ENCODE results near the gene VDAC1. TPM values are rescaled to one million over a fixed set of nuclear protein-coding genes. Genes with fewer than 3 reads are reported as not detected.
A peak's percentile ranks its signal among the peaks of the same experiment; 100 is the strongest.

The VDAC1 gene
- total RNA-seq, 1 donor from 2014 or later, result 489 TPM

GRCh38 chr5:134027288-134027615, 22.5 kb upstream of the VDAC1 start:
- TF ChIP-seq, protein P1, sequence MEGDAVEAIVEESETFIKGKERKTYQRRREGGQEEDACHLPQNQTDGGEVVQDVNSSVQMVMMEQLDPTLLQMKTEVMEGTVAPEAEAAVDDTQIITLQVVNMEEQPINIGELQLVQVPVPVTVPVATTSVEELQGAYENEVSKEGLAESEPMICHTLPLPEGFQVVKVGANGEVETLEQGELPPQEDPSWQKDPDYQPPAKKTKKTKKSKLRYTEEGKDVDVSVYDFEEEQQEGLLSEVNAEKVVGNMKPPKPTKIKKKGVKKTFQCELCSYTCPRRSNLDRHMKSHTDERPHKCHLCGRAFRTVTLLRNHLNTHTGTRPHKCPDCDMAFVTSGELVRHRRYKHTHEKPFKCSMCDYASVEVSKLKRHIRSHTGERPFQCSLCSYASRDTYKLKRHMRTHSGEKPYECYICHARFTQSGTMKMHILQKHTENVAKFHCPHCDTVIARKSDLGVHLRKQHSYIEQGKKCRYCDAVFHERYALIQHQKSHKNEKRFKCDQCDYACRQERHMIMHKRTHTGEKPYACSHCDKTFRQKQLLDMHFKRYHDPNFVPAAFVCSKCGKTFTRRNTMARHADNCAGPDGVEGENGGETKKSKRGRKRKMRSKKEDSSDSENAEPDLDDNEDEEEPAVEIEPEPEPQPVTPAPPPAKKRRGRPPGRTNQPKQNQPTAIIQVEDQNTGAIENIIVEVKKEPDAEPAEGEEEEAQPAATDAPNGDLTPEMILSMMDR (IDR thresholded peaks at IDR 0.05; ENCODE audit: insufficient read depth, low read length, severe bottlenecking), result no peak
- DNase-seq (ENCODE audit: low read depth) (no peak), FAIRE-seq (no peak)
- no peaks in the 10 kb centered on the region for H3K36me3 ChIP-seq (ENCODE audit: control insufficient read depth, insufficient read depth, low read length)
- H3K27me3 ChIP-seq (ENCODE audit: control insufficient read depth, insufficient read depth, low read length), result no peaks in the 10 kb centered on the region
- H3K4me3 ChIP-seq (ENCODE audit: low read depth, low read length), result no peak overlapping the region

DNA sequence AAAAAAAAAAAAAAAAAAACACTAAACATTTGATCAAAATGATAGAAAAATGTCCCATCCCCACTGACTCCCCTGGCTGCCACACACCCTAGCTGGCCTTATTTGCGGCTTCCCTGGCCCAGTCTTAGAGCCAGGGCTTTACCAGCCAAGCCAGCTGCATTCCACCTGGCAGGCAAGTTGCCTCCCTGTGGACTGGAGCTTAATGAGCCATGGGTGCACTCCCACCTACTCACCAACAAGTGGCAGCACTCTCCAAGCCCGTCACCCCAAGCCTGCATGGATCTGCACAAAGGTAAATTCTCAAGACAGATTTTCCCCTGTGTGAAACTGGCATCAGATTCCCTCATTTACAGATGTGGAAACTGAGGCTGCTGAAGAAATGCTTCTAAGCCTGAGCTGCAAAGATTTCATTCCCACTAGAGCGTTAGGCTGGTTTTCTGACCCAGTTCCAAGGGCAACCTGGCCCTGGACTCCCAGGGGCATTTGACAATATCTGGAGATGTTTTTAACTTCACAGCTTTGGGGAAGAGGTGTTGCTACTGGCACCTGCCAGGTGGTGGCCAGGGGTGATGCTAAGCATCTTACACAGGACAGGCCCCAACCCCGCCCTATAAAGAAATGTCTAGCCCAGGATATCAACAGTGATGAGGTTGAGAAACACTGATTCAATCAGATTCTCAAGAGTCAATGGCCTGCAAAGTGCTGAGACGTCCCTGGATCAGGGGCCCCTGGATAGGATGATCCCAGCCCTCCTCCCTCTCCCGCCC, 21.9 kb upstream of the VDAC1 start:
- TF ChIP-seq, protein P1 (IDR thresholded peaks at IDR 0.05; ENCODE audit: insufficient read depth, low read length, severe bottlenecking), result peak; percentile 73
- Histone ChIP-seq H3K4me3 (ENCODE audit: low read depth, low read length) (no peak overlapping the region), H3K27me3 (ENCODE audit: control insufficient read depth, insufficient read depth, low read length) (no peaks in the 10 kb centered on the region), H3K36me3 (ENCODE audit: control insufficient read depth, insufficient read depth, low read length) (no peaks in the 10 kb centered on the region)
- DNase-seq (ENCODE audit: low read depth) (peak; percentile 65), FAIRE-seq (no peak)

DNA sequence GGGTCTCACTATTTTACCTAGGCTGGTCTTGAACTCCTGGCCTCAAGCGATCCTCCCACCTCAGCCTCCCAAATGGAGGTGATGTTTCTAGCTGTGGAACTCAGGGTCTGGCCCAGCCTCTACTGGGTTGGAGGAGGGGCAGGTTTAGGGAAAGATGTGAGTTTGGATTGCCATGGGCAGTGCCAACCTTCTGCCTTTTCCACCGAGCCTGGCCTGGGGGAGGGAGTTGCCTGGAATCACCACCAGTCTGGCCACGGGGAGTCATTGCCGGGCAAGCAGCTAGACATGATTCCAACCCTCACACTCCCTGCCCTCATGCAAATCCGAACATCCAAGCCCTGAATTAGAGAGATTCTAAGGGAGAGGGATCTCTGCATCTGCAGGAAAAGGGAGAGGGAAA, 21.0 kb upstream of the VDAC1 start:
- no peaks in the 10 kb centered on the region for H3K27me3 ChIP-seq (ENCODE audit: control insufficient read depth, insufficient read depth, low read length)
- no peak overlapping the region for H3K4me3 ChIP-seq (ENCODE audit: low read depth, low read length)
- no peak for FAIRE-seq
- TF ChIP-seq, protein P1 (IDR thresholded peaks at IDR 0.05; ENCODE audit: insufficient read depth, low read length, severe bottlenecking), result no peak
- no peak for DNase-seq (ENCODE audit: low read depth)
- no peaks in the 10 kb centered on the region for H3K36me3 ChIP-seq (ENCODE audit: control insufficient read depth, insufficient read depth, low read length)

GRCh38 chr5:134024811-134025210, 20.0 kb upstream of the VDAC1 start:
- no peak for DNase-seq (ENCODE audit: low read depth)
- TF ChIP-seq, protein P1 (IDR thresholded peaks at IDR 0.05; ENCODE audit: insufficient read depth, low read length, severe bottlenecking), result no peak
- no peak for FAIRE-seq
- H3K36me3 ChIP-seq (ENCODE audit: control insufficient read depth, insufficient read depth, low read length), result no peaks in the 10 kb centered on the region
- H3K27me3 ChIP-seq (ENCODE audit: control insufficient read depth, insufficient read depth, low read length), result no peaks in the 10 kb centered on the region
- H3K4me3 ChIP-seq (ENCODE audit: low read depth, low read length), result no peak overlapping the region

GRCh38 chr5:134022333-134022732, 17.6 kb upstream of the VDAC1 start:
- no peak for DNase-seq (ENCODE audit: low read depth)
- Histone ChIP-seq H3K36me3 (ENCODE audit: control insufficient read depth, insufficient read depth, low read length) (no peaks in the 10 kb centered on the region), H3K27me3 (ENCODE audit: control insufficient read depth, insufficient read depth, low read length) (no peaks in the 10 kb centered on the region), H3K4me3 (ENCODE audit: low read depth, low read length) (no peak overlapping the region)
- TF ChIP-seq, protein P1 (IDR thresholded peaks at IDR 0.05; ENCODE audit: insufficient read depth, low read length, severe bottlenecking), result no peak
- FAIRE-seq, result no peak

DNA sequence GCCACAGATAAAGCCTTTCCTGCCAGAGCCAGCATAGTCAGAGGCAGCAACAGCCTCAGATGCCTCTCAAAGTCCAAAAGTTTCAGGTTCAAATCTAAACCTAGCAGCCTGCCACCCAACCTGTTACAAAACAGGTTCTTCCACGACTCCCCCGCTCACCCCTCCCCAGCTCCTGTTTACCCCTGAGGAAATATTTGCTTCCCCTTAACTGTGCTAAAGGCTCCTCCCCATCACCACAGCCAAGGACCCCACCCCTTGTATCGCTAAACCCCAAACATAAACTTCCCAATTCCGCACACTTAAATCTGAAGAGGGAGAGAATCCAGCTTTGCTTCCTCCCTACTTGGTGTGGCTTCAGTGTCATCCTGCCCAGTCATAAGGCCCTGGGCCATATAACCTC, 15.4 kb upstream of the VDAC1 start:
- DNase-seq (ENCODE audit: low read depth) (peak; percentile 36), FAIRE-seq (no peak)
- Histone ChIP-seq H3K27me3 (ENCODE audit: control insufficient read depth, insufficient read depth, low read length) (no peaks in the 10 kb centered on the region), H3K36me3 (ENCODE audit: control insufficient read depth, insufficient read depth, low read length) (no peaks in the 10 kb centered on the region), H3K4me3 (ENCODE audit: low read depth, low read length) (no peak overlapping the region)
- TF ChIP-seq, protein P1 (IDR thresholded peaks at IDR 0.05; ENCODE audit: insufficient read depth, low read length, severe bottlenecking), result no peak
